IMR-90 (cell line): Measurements from ENCODE around the gene CSKMT. TPM values are rescaled to one million over a fixed set of nuclear protein-coding genes. Genes with fewer than 3 reads are reported as not detected.

Source experiments
- ATAC-seq: fragments of 200-7000 bp; cut with Tn5 transposase; 2 replicates; pipeline ENCODE4 v1.9.1; 2020; ENCODE audit warnings: low read depth, mild to moderate bottlenecking, moderate library complexity
- BruUV-seq: library from RNA; stranded (reverse); fragments of 400-500 nt; replicated peaks from 2 replicates; lab custom pipeline; 2021; lab: Mats Ljungman, UMichigan
- CTCF ChIA-PET: fragments of 300-600 bp; formaldehyde crosslinking; extraction: SDS; loops from one replicate; lab custom pipeline; 2021; ENCODE audit warnings: antibody characterized with exemption; lab: Yijun Ruan, JAX
- POLR2A ChIA-PET: fragments of 300-600 bp; sonication (Branson Sonifier 250); formaldehyde crosslinking; loops from one replicate; lab custom pipeline; 2022; ENCODE audit warnings: antibody characterized with exemption; ENCODE audit not compliant: unreplicated experiment; lab: Charles Lee
- DNase-seq: peaks from one replicate; pipeline ENCODE4 v3.0.0; 2013
- H2AFZ ChIP-seq: replicated peaks from 2 replicates; pipeline ENCODE3; 2013; ENCODE audit warnings: low read length, mild to moderate bottlenecking; ENCODE audit not compliant: poor library complexity
- H2AK5ac ChIP-seq: 2 replicates; pipeline ENCODE4 v1.6.1; 2013; ENCODE audit warnings: low read depth, low read length, inconsistent platforms
- H2AK9ac ChIP-seq: replicated peaks from 2 replicates; pipeline ENCODE3; 2013; ENCODE audit warnings: mild to moderate bottlenecking, low read depth, low read length, moderate library complexity; ENCODE audit not compliant: poor library complexity
- H2BK120ac ChIP-seq: 2 replicates; pipeline ENCODE4 v1.6.1; 2013; ENCODE audit warnings: low read depth, low read length, inconsistent platforms
- H2BK15ac ChIP-seq: 3 replicates; pipeline ENCODE4 v1.6.1; 2013; ENCODE audit warnings: low read depth, low read length, inconsistent platforms
- H2BK20ac ChIP-seq: 2 replicates; pipeline ENCODE4 v1.6.1; 2013; ENCODE audit warnings: low read depth, mild to moderate bottlenecking, inconsistent platforms, low read length, moderate library complexity
- H2BK5ac ChIP-seq: 2 replicates; pipeline ENCODE4 v1.6.1; 2013; ENCODE audit warnings: mild to moderate bottlenecking, low read depth, low read length, inconsistent platforms; ENCODE audit not compliant: poor library complexity, severe bottlenecking
- H3K14ac ChIP-seq: replicated peaks from 2 replicates; pipeline ENCODE4 v1.6.1; 2013; ENCODE audit warnings: low read depth, low read length, inconsistent platforms
- H3K18ac ChIP-seq: 2 replicates; pipeline ENCODE4 v1.6.1; 2013; ENCODE audit warnings: low read depth, low read length, control low read depth
- H3K23ac ChIP-seq: 2 replicates; pipeline ENCODE4 v1.6.1; 2013; ENCODE audit warnings: low read depth, low read length, inconsistent platforms
- H3K27ac ChIP-seq: 2 replicates; pipeline ENCODE4 v1.5.1; 2013; ENCODE audit warnings: mild to moderate bottlenecking, control low read depth, low read length; ENCODE audit not compliant: insufficient read depth
- H3K27me3 ChIP-seq: 2 replicates; pipeline ENCODE4 v1.6.1; 2013; ENCODE audit warnings: low read length; ENCODE audit not compliant: control insufficient read depth, insufficient read depth
- H3K36me3 ChIP-seq: 2 replicates; pipeline ENCODE4 v1.6.1; 2013; ENCODE audit warnings: low read length, mixed read lengths; ENCODE audit not compliant: control insufficient read depth, insufficient read depth
- H3K4ac ChIP-seq: 2 replicates; pipeline ENCODE4 v1.6.1; 2013; ENCODE audit warnings: low read depth, low read length, inconsistent platforms
- H3K4me1 ChIP-seq: 2 replicates; pipeline ENCODE4 v1.6.1; 2013; ENCODE audit warnings: low read length, mixed read lengths; ENCODE audit not compliant: control insufficient read depth, insufficient read depth
- H3K4me2 ChIP-seq: 2 replicates; pipeline ENCODE4 v1.6.1; 2013; ENCODE audit warnings: low read depth, mild to moderate bottlenecking, control low read depth, low read length, moderate library complexity
- H3K4me3 ChIP-seq: 2 replicates; pipeline ENCODE4 v1.5.1; 2013; ENCODE audit warnings: low read depth, mild to moderate bottlenecking, control low read depth, low read length, moderate library complexity; ENCODE audit not compliant: insufficient read depth
- H3K56ac ChIP-seq: 2 replicates; pipeline ENCODE4 v1.6.1; 2013; ENCODE audit warnings: low read length, inconsistent platforms; ENCODE audit not compliant: insufficient read depth; ENCODE audit errors: extremely low read depth
- H3K79me1 ChIP-seq, 2 experiments: 2 replicates each; pipeline ENCODE4 v1.6.1; 2013; ENCODE audit warnings: low read length in 2 of 2, inconsistent platforms in 1 of 2, low read depth in 1 of 2
- H3K9ac ChIP-seq: 2 replicates; pipeline ENCODE4 v1.6.1; 2013; ENCODE audit warnings: low read depth, low read length, control low read depth
- H3K9me1 ChIP-seq: 2 replicates; pipeline ENCODE4 v1.6.1; 2013; ENCODE audit warnings: low read length, inconsistent platforms; ENCODE audit not compliant: insufficient read depth
- H3K9me3 ChIP-seq: 2 replicates; pipeline ENCODE4 v1.6.1; 2013; ENCODE audit warnings: low read length; ENCODE audit not compliant: control insufficient read depth, insufficient read depth
- H4K20me1 ChIP-seq: 2 replicates; pipeline ENCODE4 v1.6.1; 2013; ENCODE audit warnings: low read length, inconsistent platforms; ENCODE audit not compliant: insufficient read depth
- H4K5ac ChIP-seq: 2 replicates; pipeline ENCODE4 v1.6.1; 2013; ENCODE audit warnings: mild to moderate bottlenecking, low read depth, low read length, control low read depth
- H4K8ac ChIP-seq, 2 experiments: 2 replicates each; pipeline ENCODE4 v1.6.1; 2013; ENCODE audit warnings: low read depth in 2 of 2, low read length in 2 of 2, control low read depth in 1 of 2, inconsistent platforms in 1 of 2
- H4K91ac ChIP-seq: 2 replicates; pipeline ENCODE4 v1.6.1; 2013; ENCODE audit warnings: low read depth, low read length, inconsistent platforms; ENCODE audit not compliant: insufficient read depth
- BHLHE40 ChIP-seq: fragments of 150-350 bp; IDR thresholded peaks from 2 replicates; pipeline ENCODE4 v1.6.1; 2016; ENCODE audit warnings: mild to moderate bottlenecking, low read depth, low read length
- CEBPB ChIP-seq: IDR thresholded peaks from 2 replicates; pipeline ENCODE4 v1.6.1; 2012; ENCODE audit warnings: low read depth, low read length, improper control_type of control experiment
- CHD1 ChIP-seq: IDR thresholded peaks from 2 replicates; pipeline ENCODE4 v1.6.1; 2012; ENCODE audit warnings: low read depth, low read length, improper control_type of control experiment
- CTCF ChIP-seq: conservative IDR thresholded peaks from 2 replicates; pipeline ENCODE4 v1.5.1; 2012; ENCODE audit warnings: mild to moderate bottlenecking, low read depth, low read length, improper control_type of control experiment
- ELK1 ChIP-seq: fragments of 150-350 bp; IDR thresholded peaks from 2 replicates; pipeline ENCODE4 v1.6.1; 2016; ENCODE audit warnings: low read depth, mild to moderate bottlenecking, low read length, moderate library complexity, borderline replicate concordance
- FOS ChIP-seq: fragments of 150-350 bp; IDR thresholded peaks from 2 replicates; pipeline ENCODE4 v1.6.1; 2016; ENCODE audit warnings: low read depth, low read length
- MAFK ChIP-seq: IDR thresholded peaks from 2 replicates; pipeline ENCODE4 v1.6.1; 2012; ENCODE audit warnings: low read depth, low read length, improper control_type of control experiment
- MAZ ChIP-seq: IDR thresholded peaks from 2 replicates; pipeline ENCODE4 v1.6.1; 2012; ENCODE audit warnings: low read depth, mild to moderate bottlenecking, low read length, improper control_type of control experiment, moderate library complexity, borderline replicate concordance
- MXI1 ChIP-seq: IDR thresholded peaks from 2 replicates; pipeline ENCODE4 v1.6.1; 2012; ENCODE audit warnings: low read depth, mild to moderate bottlenecking, low read length, moderate library complexity, borderline replicate concordance
- NFE2L2 ChIP-seq: fragments of 150-350 bp; IDR thresholded peaks from 2 replicates; pipeline ENCODE4 v1.6.1; 2016; ENCODE audit warnings: low read depth, mild to moderate bottlenecking, low read length
- POLR2A ChIP-seq: IDR thresholded peaks from 2 replicates; pipeline ENCODE4 v1.6.1; 2012; ENCODE audit warnings: mild to moderate bottlenecking, low read depth, low read length
- RAD21 ChIP-seq: IDR thresholded peaks from 2 replicates; pipeline ENCODE4 v1.6.1; 2012; ENCODE audit warnings: low read length, improper control_type of control experiment
- RCOR1 ChIP-seq: IDR thresholded peaks from 2 replicates; pipeline ENCODE4 v1.6.1; 2012; ENCODE audit warnings: mild to moderate bottlenecking, low read length, improper control_type of control experiment; ENCODE audit not compliant: insufficient replicate concordance
- RFX5 ChIP-seq: IDR thresholded peaks from 2 replicates; pipeline ENCODE4 v1.8.0; 2012; ENCODE audit warnings: low read depth, mild to moderate bottlenecking, low read length, moderate library complexity
- SMC3 ChIP-seq: fragments of 150-350 bp; IDR thresholded peaks from 2 replicates; pipeline ENCODE4 v1.6.1; 2016; ENCODE audit warnings: low read depth, mild to moderate bottlenecking, antibody characterized with exemption, low read length, moderate library complexity
- USF2 ChIP-seq: fragments of 150-350 bp; IDR thresholded peaks from 2 replicates; pipeline ENCODE4 v1.6.1; 2017; ENCODE audit warnings: mild to moderate bottlenecking, antibody characterized with exemption, low read length, low read depth
- WGBS, 2 experiments: methylation state at CpG; one replicate each; pipeline versions ENCODE4 v1.1.5 to v1.1.7; 2013; ENCODE audit warnings: missing lambda C conversion rate in 2 of 2; ENCODE audit not compliant: insufficient read length in 1 of 2; ENCODE audit errors: extremely low coverage in 2 of 2; 5-methylcytosine and 5-hydroxymethylcytosine counted together
- dilution Hi-C: fragments of 300-500 bp; cut with HindIII; formaldehyde crosslinking; loops from one replicate; pipeline ENCODE4 v1.14.3; 2018; ENCODE audit warnings: low sequenced_read_pairs; ENCODE audit not compliant: unreplicated experiment
- in situ Hi-C: fragments of 300-500 bp; cut with MboI; formaldehyde crosslinking; loops from 3 replicates; pipeline ENCODE4 v1.14.3; 2019; ENCODE audit warnings: low sequenced_read_pairs, inconsistent platforms, mixed read lengths
- intact Hi-C: fragments of 100-400 bp; cut with micrococcal nuclease; formaldehyde crosslinking; loops from 2 replicates; pipeline ENCODE4 v1.10.0; 2022
- polyA plus RNA-seq, 3 experiments: library from polyadenylated mRNA; depleted of rRNA; stranded (reverse); fragments of >200 nt; gene quantifications; 2 replicates each; pipeline ENCODE4 v1.2.3, GENCODE V29; 2012; ENCODE audit warnings: low replicate concordance in 1 of 3
- total RNA-seq: library from RNA; depleted of rRNA; stranded (reverse); fragments of >200 nt; gene quantifications from 2 replicates; pipeline ENCODE4 v1.2.3, GENCODE V29; 2012

Gene CSKMT
- total and polyA plus RNA-seq, 2 of the 4 experiments (the other 2 are of a cell fraction) = 5.3 to 7.9 TPM

DNA sequence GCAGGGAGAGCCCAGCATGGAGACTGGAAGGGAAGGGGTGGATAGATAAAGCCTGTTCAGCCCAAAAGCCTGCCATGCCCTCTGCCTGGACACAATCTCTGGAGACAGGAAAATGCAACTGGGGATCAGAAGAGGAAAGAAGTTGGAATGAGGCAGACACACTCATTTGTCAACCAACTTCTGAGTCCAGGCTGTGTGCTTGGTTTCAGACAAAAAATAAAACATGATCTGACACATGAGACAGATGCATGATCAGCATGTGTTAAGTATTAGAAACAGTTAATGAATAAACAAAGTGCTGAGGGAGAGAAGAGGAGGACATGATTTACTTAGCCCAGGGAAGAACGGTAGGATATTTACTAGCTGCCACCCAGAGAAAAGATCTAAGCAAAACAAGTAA, 23.4 kb downstream of the CSKMT start:
- ChIA-PET CTCF (interaction anchor here (2.0 kb wide), 1 partner anchor 9 kb away, joined by 5 read pairs; the partner anchor contains the start of gene UBXN1), POLR2A (no interaction called here)
- DNase-seq = no peak
- Histone ChIP-seq H3K79me1 (no peaks in the 10 kb centered on the region), H3K18ac (no peak overlapping the region), H3K56ac (no peak overlapping the region), H3K36me3 (peaks cover 21% of the 10 kb centered on the region), H2BK20ac (no peak overlapping the region), H3K4me2 (peak overlapping the region; percentile 2; the same call in 1 of the 2 replicates), H2AK5ac (peak overlapping the region; percentile 66), H3K27me3 (no peaks in the 10 kb centered on the region), H2BK15ac (peak overlapping the region; percentile 4; the same call in 1 of the 3 replicates), H4K5ac (no peak overlapping the region; the same call in 1 of the 2 replicates), H3K4ac (peak overlapping the region; percentile 4; the same call in 1 of the 2 replicates), H2BK120ac (no peak overlapping the region), H3K4me1 (peaks cover 9% of the 10 kb centered on the region; the same call in 1 of the 2 replicates), H3K4me3 (no peak overlapping the region), H3K9me1 (peaks cover 6% of the 10 kb centered on the region; the same call in 1 of the 2 replicates), H4K20me1 (0 out of 2 replicates have a peak, but pooled peaks cover 6% of the 10 kb centered on the region), H2AFZ (peak overlapping the region; percentile 48), H2BK5ac (no peak overlapping the region), H4K91ac (peak overlapping the region; percentile 9; the same call in 1 of the 2 replicates), H3K14ac (no peak overlapping the region; the same call in 1 of the 2 replicates), H3K9me3 (no peaks in the 10 kb centered on the region), H2AK9ac (peak overlapping the region; percentile 73), H3K9ac (no peak overlapping the region), H4K8ac (peak overlapping the region; percentile 54 to 60; a peak in 2 of 4 replicates), H3K27ac (no peak overlapping the region), H3K23ac (peak overlapping the region; percentile 5; the same call in 1 of the 2 replicates)
- in situ Hi-C loops (no loop called here), intact Hi-C loops (no loop called here), dilution Hi-C loops (no loop called here)
- no CpG with 5 or more reads among the region's 1 CpG for WGBS, 2 experiments
- no peak for TF ChIP-seq RCOR1
- no peak for TF ChIP-seq CTCF
- TF ChIP-seq BHLHE40 = no peak
- no peak for TF ChIP-seq ELK1
- no peak for TF ChIP-seq RFX5
- TF ChIP-seq NFE2L2 = no peak
- no peak for TF ChIP-seq CHD1
- no peak for TF ChIP-seq CEBPB
- no peak for TF ChIP-seq SMC3
- no peak for TF ChIP-seq POLR2A
- TF ChIP-seq MXI1 = no peak
- TF ChIP-seq RAD21 = no peak
- TF ChIP-seq FOS = no peak
- TF ChIP-seq USF2 = no peak
- no peak for TF ChIP-seq MAZ
- no peak for TF ChIP-seq MAFK
- BruUV-seq = no TSS peak
- no peak; the same call in 1 of the 2 replicates for ATAC-seq
